ENCODE results near the gene RHBDD2.

GRCh38 chr7:75835688-75836285 is 43.0 kb upstream of the RHBDD2 start:
- no peak for TF ChIP-seq CTCF (IDR thresholded peaks at IDR 0.05)
- TF ChIP-seq POLR2A (IDR thresholded peaks at IDR 0.05), result no peak
